ENCODE results near the gene ITGAE.
"Not testable (repeated sequence)": the region's sequence is repeated elsewhere in the genome, so short reads cannot be mapped to it uniquely, and the experiment has no call there.

The ITGAE gene

GRCh38 chr17:3704931-3705717 lies 95.9 kb downstream of the ITGAE start:
- peak in 1 of 10 donors; percentile 42 for DNase-seq
- intact Hi-C loops (cut with DNase I), result no loop called here

- DNase-seq; intact Hi-C loops (cut with DNase I): not testable (repeated sequence)
These were observed 98.9 kb downstream of the ITGAE start for GRCh38 chr17:3702041-3702539.

- intact Hi-C loops (cut with DNase I), result no loop called here
- peak in 2 of 10 donors; percentile 30 to 42 for DNase-seq
These were observed 101.0 kb downstream of the ITGAE start for GRCh38 chr17:3699951-3700350.

- DNase-seq, result peak in 1 of 10 donors; percentile 9
- intact Hi-C loops (cut with DNase I), result no loop called here
These were observed 102.8 kb downstream of the ITGAE start for GRCh38 chr17:3698139-3698538.

GRCh38 chr17:3697103-3697476 lies 103.9 kb downstream of the ITGAE start:
- DNase-seq, result peak in 4 of 10 donors; percentile 27 to 88 (median 62)
- intact Hi-C loops (cut with DNase I), result no loop called here

GRCh38 chr17:3695723-3696411 lies 105.1 kb downstream of the ITGAE start, which contains the start of gene P2RX5:
P2RX5 (minus strand) TSS chr17:3696155; CDS start chr17:3696005, 150 bp downstream.
- peak in 4 of 10 donors; percentile 19 to 83 (median 54) for DNase-seq
- intact Hi-C loops (cut with DNase I), result no loop called here

GRCh38 chr17:3695129-3695722 lies 105.8 kb downstream of the ITGAE start:
- peak in 2 of 10 donors; percentile 70 to 72 for DNase-seq
- intact Hi-C loops (cut with DNase I), result no loop called here

- DNase-seq, result peak in 3 of 10 donors; percentile 45 to 76 (median 69)
- intact Hi-C loops (cut with DNase I), result no loop called here
These were observed 107.2 kb downstream of the ITGAE start for GRCh38 chr17:3693829-3694231.

GRCh38 chr17:3693141-3693540 lies 107.8 kb downstream of the ITGAE start:
- peak in 1 of 10 donors; percentile 4 for DNase-seq
- intact Hi-C loops (cut with DNase I), result no loop called here

- peak in 3 of 10 donors; percentile 9 to 57 (median 33) for DNase-seq
- intact Hi-C loops (cut with DNase I), result no loop called here
These were observed 108.6 kb downstream of the ITGAE start for GRCh38 chr17:3692346-3692745.

GRCh38 chr17:3691617-3692067 lies 109.3 kb downstream of the ITGAE start:
- intact Hi-C loops (cut with DNase I), result no loop called here

GRCh38 chr17:3690094-3690715 lies 110.8 kb downstream of the ITGAE start:
- peak in 3 of 10 donors; percentile 71 to 81 (median 80) for DNase-seq
- intact Hi-C loops (cut with DNase I), result no loop called here

More at GRCh38 chr17:3691617-3692067, 109.3 kb downstream of the ITGAE start:
- peak in 2 of 10 donors; percentile 58 to 61 for DNase-seq

GRCh38 chr17:3689262-3690093 lies 111.5 kb downstream of the ITGAE start:
- DNase-seq, result no peak
- intact Hi-C loops (cut with DNase I), result no loop called here

GRCh38 chr17:3688852-3689261 lies 112.1 kb downstream of the ITGAE start:
- intact Hi-C loops (cut with DNase I), result no loop called here

GRCh38 chr17:3688027-3688553 lies 112.9 kb downstream of the ITGAE start:
- intact Hi-C loops (cut with DNase I), result no loop called here
- DNase-seq, result no peak

More at GRCh38 chr17:3688852-3689261, 112.1 kb downstream of the ITGAE start:
- DNase-seq, result no peak

GRCh38 chr17:3685174-3685573 lies 115.8 kb downstream of the ITGAE start:
- no peak for DNase-seq
- intact Hi-C loops (cut with DNase I), result no loop called here

GRCh38 chr17:3683054-3683511 lies 117.9 kb downstream of the ITGAE start:
- no peak for DNase-seq
- intact Hi-C loops (cut with DNase I), result no loop called here

- intact Hi-C loops (cut with DNase I), result no loop called here
- no peak for DNase-seq
These were observed 119.0 kb downstream of the ITGAE start for GRCh38 chr17:3682033-3682432.

- intact Hi-C loops (cut with DNase I), result no loop called here
These were observed 119.4 kb downstream of the ITGAE start for GRCh38 chr17:3681565-3681964.

More at GRCh38 chr17:3681565-3681964, 119.4 kb downstream of the ITGAE start:
- no peak for DNase-seq
